Measurements from ENCODE around the gene PRORP. TPM values are rescaled to one million over a fixed set of nuclear protein-coding genes. Genes with fewer than 3 reads are reported as not detected.

PRORP gene
- polyA plus RNA-seq, 1 of the 3 experiments (the other 2 are of a cell fraction), result 17.9 TPM

- no peak for DNase-seq
- Histone ChIP-seq H3K9me2 (no peaks in the 10 kb centered on the region), H3K4me1 (ENCODE audit: control insufficient read depth in 1 of 2, insufficient read depth in 2 of 2, low read depth in 1 of 2, low read length in 1 of 2) (no peaks in the 10 kb centered on the region), H3K9me3 (peaks cover 4% of the 10 kb centered on the region; the same call in 1 of the 2 replicates), H3K36me3 (replicated peaks in 1 of 2; ENCODE audit: control insufficient read depth in 1 of 2, insufficient read depth in 2 of 2, low read length in 1 of 2) (peaks cover 0 to 22% of the 10 kb centered on the region in 2 experiments), H3K27me3 (ENCODE audit: insufficient read depth) (no peaks in the 10 kb centered on the region), H3K27ac (ENCODE audit: low read depth in 2 of 2, low read length in 1 of 2) (no peak overlapping the region), H3K4me2 (no peak overlapping the region), H3F3A (replicated peaks; ENCODE audit: insufficient read depth) (peaks cover 7% of the 10 kb centered on the region), H3K79me2 (ENCODE audit: insufficient read depth) (peaks cover 18% of the 10 kb centered on the region; the same call in 1 of the 2 replicates), H4K20me1 (ENCODE audit: insufficient read depth) (no peaks in the 10 kb centered on the region), H3K4me3 (ENCODE audit: low read depth in 2 of 2, low read length in 1 of 2) (no peak overlapping the region), H3K9ac (no peak overlapping the region), H2AFZ (ENCODE audit: low read depth) (no peak overlapping the region)
- ChIA-PET CTCF (interaction anchor here (0.9 to 10.4 kb wide), 3 partner anchors 229 to 274 kb away, joined by 3 to 102 read pairs (median 8); no protein-coding TSS in a partner anchor), POLR2A (no interaction called here)
- 79% methylated on average over 3 of the region's 3 CpGs for WGBS (ENCODE audit: low lambda C conversion rate)
- TF ChIP-seq TEAD4 (IDR thresholded peaks at IDR 0.05; ENCODE audit: borderline replicate concordance, insufficient read depth) (no peak), EP300 (IDR thresholded peaks at IDR 0.05; ENCODE audit: borderline replicate concordance in 1 of 2, low read depth in 1 of 2, low read length in 1 of 2) (no peak), CHD2 (IDR thresholded peaks at IDR 0.05; ENCODE audit: low read length, partially characterized antibody) (no peak), FOXM1 (IDR thresholded peaks at IDR 0.05; ENCODE audit: low read depth) (no peak), POLR2AphosphoS5 (IDR thresholded peaks at IDR 0.05; ENCODE audit: low read depth, low read length) (no peak), ZBTB33 (IDR thresholded peaks at IDR 0.05; ENCODE audit: borderline replicate concordance, low read depth) (no peak), GABPA (IDR thresholded peaks at IDR 0.05; ENCODE audit: low read depth) (no peak), NRF1 (IDR thresholded peaks at IDR 0.05; ENCODE audit: low read depth, low read length) (no peak), ELF1 (IDR thresholded peaks at IDR 0.05) (no peak), TCF12 (IDR thresholded peaks at IDR 0.05) (no peak), EZH2phosphoT487 (IDR thresholded peaks at IDR 0.05; ENCODE audit: borderline replicate concordance, low read depth) (no peak), FOXJ3 (CRISPR knock-in tag; IDR thresholded peaks at IDR 0.05) (no peak), USF1 (IDR thresholded peaks at IDR 0.05; ENCODE audit: borderline replicate concordance, low read depth) (no peak), RXRA (IDR thresholded peaks at IDR 0.05; ENCODE audit: borderline replicate concordance, low read depth) (no peak)
Measured at GRCh38 chr14:35147711-35148110, 25.4 kb downstream of the PRORP start.

- Histone ChIP-seq H3K9me3 (peaks cover 4% of the 10 kb centered on the region; the same call in 1 of the 2 replicates), H3F3A (replicated peaks; ENCODE audit: insufficient read depth) (peaks cover 7% of the 10 kb centered on the region), H3K27me3 (ENCODE audit: insufficient read depth) (no peaks in the 10 kb centered on the region), H3K4me3 (ENCODE audit: low read depth in 2 of 2, low read length in 1 of 2) (no peak overlapping the region), H2AFZ (ENCODE audit: low read depth) (no peak overlapping the region), H3K79me2 (ENCODE audit: insufficient read depth) (peaks cover 18% of the 10 kb centered on the region; the same call in 1 of the 2 replicates), H3K27ac (ENCODE audit: low read depth in 2 of 2, low read length in 1 of 2) (no peak overlapping the region), H3K4me2 (no peak overlapping the region), H3K36me3 (replicated peaks in 1 of 2; ENCODE audit: control insufficient read depth in 1 of 2, insufficient read depth in 2 of 2, low read length in 1 of 2) (peaks cover 0 to 19% of the 10 kb centered on the region in 2 experiments), H4K20me1 (ENCODE audit: insufficient read depth) (no peaks in the 10 kb centered on the region), H3K9me2 (no peaks in the 10 kb centered on the region), H3K4me1 (ENCODE audit: control insufficient read depth in 1 of 2, insufficient read depth in 2 of 2, low read depth in 1 of 2, low read length in 1 of 2) (no peaks in the 10 kb centered on the region), H3K9ac (no peak overlapping the region)
- WGBS (ENCODE audit: low lambda C conversion rate), result 98% methylated on average over 4 of the region's 4 CpGs
- CTCF ChIA-PET, result interaction anchor here (0.8 to 2.4 kb wide), 3 partner anchors 8 to 273 kb away, joined by 4 to 8 read pairs (median 5); no protein-coding TSS in a partner anchor
- POLR2A ChIA-PET, result interaction anchor here (0.7 kb wide), 1 partner anchor 31 kb away, joined by 6 read pairs; no protein-coding TSS in a partner anchor
- DNase-seq, result no peak
- no peak for TF ChIP-seq NRF1 (IDR thresholded peaks at IDR 0.05; ENCODE audit: low read depth, low read length)
- TF ChIP-seq SIN3A (IDR thresholded peaks at IDR 0.05; ENCODE audit: borderline replicate concordance, low read depth, low read length), result no peak
- no peak for TF ChIP-seq MXI1 (IDR thresholded peaks at IDR 0.05; ENCODE audit: low read depth, low read length)
- TF ChIP-seq GATA2 (CRISPR knock-in tag; IDR thresholded peaks at IDR 0.05), result no peak
- no peak for TF ChIP-seq RCOR1 (IDR thresholded peaks at IDR 0.05; ENCODE audit: low read length)
- no peak for TF ChIP-seq MAX (IDR thresholded peaks at IDR 0.05; ENCODE audit: low read depth)
- no peak for TF ChIP-seq ZBTB33 (IDR thresholded peaks at IDR 0.05; ENCODE audit: borderline replicate concordance, low read depth)
- TF ChIP-seq TAF1 (IDR thresholded peaks at IDR 0.05; ENCODE audit: borderline replicate concordance, low read depth, low read length), result no peak
- no peak for TF ChIP-seq CTCF (IDR thresholded peaks at IDR 0.05)
- TF ChIP-seq TCF12 (IDR thresholded peaks at IDR 0.05), result no peak
Measured at GRCh38 chr14:35149239-35149638, 26.9 kb downstream of the PRORP start.
